Right renal pelvis (tissue), 4 donors: Measurements from ENCODE around the gene TMEM165. TPM values are rescaled to one million over a fixed set of nuclear protein-coding genes. Genes with fewer than 3 reads are reported as not detected.
"Not testable (repeated sequence)": the region's sequence is repeated elsewhere in the genome, so short reads cannot be mapped to it uniquely, and the experiment has no call there.

Source experiments
- DNase-seq, 4 donors: peaks; one replicate each; pipeline ENCODE4 v3.0.0-alpha.2; 2013; ENCODE audit warnings: low read depth in 4 of 4, low spot score in 3 of 4, missing footprints in 1 of 4
- polyA plus RNA-seq, 4 donors: library from polyadenylated mRNA; unstranded; fragments of 120-200 nt; gene quantifications; one replicate each; pipeline ENCODE4 v1.2.1, GENCODE V29; 2013; ENCODE audit not compliant: insufficient read length in 4 of 4

Gene TMEM165, protein sequence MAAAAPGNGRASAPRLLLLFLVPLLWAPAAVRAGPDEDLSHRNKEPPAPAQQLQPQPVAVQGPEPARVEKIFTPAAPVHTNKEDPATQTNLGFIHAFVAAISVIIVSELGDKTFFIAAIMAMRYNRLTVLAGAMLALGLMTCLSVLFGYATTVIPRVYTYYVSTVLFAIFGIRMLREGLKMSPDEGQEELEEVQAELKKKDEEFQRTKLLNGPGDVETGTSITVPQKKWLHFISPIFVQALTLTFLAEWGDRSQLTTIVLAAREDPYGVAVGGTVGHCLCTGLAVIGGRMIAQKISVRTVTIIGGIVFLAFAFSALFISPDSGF
- polyA plus RNA-seq = 10 to 100 TPM; 76.3 to 95.2 (median 88.0) TPM

DNA sequence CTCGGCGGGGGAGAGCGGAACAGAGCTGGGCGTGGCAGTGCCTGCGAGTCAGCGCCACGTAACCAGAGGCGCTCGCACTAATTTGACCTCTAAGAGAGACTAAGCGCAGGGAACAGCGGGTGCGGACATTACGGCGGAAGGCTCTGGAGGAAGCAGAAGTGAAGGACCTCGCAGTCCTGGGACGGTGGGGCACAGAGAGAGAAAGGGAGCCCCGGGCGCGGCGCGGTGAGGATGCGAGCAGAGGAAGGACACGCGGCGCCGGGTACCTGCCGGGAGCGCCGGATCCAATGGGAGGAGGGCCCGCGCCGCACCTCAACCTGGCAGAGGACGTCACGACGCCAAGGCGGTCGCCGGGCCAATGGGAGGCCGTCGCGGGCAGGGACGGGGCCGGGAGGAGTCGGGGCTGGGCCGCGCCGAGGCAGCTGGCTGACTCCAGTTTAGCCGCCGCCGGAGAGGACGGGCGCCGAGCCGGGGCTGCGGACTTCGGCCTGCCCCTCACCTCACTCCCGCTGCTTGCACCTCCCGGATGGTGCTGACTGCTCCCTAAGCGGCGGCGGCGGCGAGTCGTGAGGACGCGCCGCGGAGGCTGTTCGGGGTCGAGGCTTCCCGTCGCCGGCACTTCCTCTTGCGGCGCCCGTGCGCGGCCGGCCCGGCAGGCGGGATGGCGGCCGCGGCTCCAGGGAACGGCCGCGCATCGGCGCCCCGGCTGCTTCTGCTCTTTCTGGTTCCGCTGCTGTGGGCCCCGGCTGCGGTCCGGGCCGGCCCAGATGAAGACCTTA is at the start of gene TMEM165:
TSS of gene TMEM165 (plus strand) at position 429 of the 779 bp plus-strand sequence. CDS start at position 662, 233 bp downstream.
- peak; percentile 73 to 83 (median 73) for DNase-seq

DNA sequence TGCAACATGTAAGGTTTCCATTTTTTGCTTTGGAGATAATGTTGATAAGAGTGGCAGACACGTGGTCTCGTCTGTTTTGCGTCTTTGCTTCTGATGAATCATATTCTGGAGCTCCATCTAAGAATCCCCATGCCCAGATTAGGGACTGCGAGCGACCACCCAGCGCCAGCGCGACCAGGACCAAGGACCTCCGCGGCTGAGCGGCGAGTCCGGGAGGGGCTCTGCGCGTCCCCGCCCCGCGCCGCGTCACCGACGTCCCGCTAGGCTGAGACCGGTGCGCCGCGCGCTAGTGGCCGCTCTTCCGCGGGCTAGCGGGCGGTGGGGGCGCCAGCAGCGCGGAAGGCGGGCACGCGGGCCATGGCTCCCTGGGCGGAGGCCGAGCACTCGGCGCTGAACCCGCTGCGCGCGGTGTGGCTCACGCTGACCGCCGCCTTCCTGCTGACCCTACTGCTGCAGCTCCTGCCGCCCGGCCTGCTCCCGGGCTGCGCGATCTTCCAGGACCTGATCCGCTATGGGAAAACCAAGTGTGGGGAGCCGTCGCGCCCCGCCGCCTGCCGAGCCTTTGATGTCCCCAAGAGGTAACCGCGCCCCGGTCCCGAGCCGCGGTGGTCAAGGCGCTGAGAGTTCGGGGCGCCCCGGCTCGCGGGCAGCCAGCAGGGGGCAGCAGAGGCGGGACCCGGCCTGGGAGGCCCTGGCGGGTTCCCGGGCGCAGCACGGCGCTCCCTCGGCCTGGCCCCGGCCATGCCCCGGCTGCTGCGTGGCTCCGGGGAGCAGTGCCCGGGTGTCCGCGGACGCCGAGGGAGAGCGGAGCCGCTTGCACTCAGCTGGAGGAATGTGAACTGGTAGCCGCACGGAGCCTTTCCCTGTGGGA is 49.5 kb upstream of the TMEM165 start, which contains the start of gene SRD5A3:
TSS of gene SRD5A3 (plus strand) at position 263 of the 871 bp plus-strand sequence. CDS start at position 358, 95 bp downstream.
- peak; percentile 65 to 75 (median 68) for DNase-seq

DNA sequence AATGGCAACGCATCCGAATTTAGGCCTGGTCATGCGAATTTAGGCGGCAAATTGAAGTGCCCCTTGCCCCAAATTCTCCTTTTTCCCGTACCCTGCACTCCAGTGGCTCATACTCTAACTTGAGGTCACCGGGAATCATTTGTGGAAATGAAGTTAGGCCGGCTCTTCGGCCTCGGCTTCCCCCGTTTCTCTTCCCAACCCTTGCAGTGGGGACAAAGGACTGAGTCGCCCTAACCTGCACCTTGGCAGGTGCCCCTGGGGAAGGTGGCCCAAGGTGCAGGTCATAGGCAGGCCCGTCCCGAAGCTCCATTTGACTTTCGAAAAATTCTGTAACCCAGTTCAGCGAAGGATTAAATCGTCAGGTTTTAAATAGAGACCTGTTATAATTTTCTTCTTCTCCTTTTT is 48.9 kb upstream of the TMEM165 start:
- peak in 1 of 4 donors; percentile 29 for DNase-seq

DNA sequence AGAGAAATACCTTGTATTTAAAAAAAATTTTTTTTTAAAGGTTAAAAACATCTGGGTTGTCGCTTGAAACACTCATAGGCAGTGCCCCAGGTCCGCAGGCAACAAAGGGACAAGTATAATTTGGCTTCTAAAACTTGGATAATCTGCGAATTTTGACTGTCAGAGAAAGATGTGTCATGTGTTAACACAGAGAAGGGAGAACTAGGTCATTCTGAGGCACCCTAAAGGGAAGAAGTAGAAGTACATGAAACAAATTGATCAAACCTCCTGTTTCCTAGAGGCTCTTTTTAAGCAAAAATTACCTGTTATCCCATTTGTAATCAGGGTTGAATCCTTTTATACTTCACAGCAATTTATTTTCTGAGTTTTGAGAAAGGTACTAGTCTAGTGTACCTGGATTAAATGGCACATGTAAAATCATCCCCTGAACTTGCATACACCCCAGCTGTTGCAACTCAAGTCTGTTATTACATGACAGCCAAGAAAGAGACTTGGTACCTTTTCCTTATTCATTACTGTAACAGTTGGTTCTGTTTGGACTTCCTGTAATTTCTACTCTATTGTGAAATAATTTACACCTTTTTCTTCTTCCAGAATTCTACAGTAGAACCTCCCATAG is 48.0 kb upstream of the TMEM165 start:
- DNase-seq = no peak

DNA sequence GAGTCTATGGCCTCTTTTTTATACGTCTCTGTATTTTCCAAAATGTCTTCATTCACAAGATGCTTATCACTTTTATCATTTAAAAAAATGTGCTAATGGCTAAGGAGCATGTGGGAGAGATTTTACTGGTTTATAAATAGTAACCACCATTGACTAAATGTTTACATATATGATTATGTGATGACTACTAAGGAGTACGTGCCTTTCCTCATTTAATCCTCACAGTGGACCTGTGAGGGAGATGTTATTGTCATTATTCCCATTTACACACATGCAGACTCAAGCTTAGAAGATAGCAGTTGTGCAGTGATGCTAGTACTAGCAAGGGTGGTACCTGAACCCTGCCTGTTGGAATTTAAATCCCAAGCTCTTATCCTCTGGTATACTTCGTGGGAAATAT is 47.3 kb upstream of the TMEM165 start:
- DNase-seq = no peak

DNA sequence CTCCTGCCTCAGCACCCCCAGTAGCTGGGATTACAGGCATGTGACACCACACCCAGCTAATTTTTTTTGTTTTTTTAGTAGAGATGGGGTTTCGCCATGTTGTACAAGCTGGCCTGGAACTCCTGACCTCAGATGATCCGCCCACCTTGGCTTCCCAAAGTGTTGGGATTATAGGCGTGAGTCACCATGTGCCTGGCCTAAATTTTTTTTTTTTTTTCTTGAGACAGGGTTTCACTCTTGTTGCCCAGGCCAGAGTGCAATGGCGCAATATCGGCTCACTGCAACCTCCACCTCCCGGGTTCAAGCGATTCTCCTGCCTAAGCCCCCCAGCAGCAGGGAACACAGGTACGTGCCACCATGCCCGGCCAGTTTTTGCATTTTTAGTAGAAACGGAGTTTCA is 44.9 kb upstream of the TMEM165 start:
- not testable (repeated sequence) for DNase-seq

DNA sequence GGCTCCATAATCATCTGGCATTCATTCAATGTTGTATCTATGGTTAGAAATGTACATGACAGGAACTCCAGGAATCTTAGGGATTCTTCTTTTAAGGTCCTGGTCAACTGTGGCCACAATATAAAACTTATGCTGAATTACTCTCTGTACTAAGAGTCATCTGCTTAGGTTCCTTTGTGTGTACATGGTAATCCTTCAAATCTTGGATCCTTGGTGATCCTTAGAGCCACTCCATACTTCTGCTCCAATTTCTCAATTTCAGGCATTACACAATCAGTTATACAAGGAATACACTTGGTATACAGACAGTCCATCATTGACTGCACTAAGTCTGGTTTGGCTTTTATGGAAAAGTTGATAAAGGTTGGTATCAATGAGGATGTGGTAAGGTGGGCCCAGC is 43.9 kb upstream of the TMEM165 start:
- DNase-seq = no peak

DNA sequence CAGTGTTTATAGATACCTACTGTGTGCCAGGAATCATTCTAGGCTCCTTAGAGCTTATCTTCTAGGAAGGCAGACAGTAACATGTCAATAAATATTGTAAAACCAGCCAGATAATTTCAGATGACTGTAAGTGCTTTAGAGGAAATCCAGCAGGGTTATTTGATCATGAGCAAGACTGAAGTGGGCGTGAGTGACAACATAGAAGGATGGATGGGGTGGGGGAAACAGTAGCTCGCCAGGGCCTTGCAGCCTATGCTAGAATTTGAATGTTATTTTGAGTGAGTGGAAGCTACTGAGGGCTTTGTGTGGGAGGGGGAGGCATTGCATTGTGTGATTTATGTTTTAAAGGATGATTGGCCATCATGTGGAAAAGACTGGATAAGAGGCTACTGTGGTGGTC is 43.0 kb upstream of the TMEM165 start:
- DNase-seq = no peak

DNA sequence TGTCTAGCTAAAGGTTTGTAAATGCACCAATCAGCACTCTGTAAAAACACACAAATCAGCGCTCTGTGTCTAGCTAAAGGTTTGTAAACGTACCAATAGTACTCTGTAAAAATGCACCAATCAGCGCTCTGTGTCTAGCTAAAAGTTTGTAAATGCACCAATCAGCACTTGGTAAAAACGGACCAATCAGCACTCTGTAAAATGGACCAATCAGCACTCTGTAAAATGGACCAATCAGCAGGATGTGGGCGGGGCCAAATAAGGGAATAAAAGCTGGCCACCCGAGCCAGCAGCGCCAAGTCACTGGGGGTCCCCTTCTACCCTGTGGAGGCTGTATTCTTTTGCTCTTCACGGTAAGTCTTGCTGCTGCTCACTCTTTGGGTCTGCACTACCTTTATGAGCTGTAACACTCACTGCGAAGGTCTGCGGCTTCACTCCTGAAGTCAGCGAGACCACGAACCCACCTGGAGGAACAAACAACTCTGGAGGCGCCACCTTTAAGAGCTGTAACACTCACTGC is 42.5 kb upstream of the TMEM165 start:
- DNase-seq = not testable (repeated sequence)

DNA sequence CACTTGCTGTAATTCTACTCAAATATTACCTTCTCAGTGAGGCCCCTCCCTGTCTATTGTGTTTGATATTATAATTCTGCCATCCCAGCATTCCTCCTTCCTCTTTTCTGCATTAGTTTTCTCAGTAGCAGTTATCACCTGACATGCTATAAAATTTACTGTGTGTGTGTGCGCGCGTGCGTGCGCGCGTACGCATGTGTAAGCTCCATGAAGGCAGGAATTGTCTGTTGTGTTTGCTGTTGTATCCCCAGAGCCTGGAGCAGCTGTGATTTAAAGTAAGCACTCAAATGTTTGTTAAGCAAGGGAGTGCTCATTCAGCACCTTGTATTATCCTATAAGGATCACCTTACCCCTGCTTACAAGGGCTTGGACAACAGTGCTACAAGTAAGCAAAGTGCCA is 41.1 kb upstream of the TMEM165 start:
- no peak for DNase-seq

DNA sequence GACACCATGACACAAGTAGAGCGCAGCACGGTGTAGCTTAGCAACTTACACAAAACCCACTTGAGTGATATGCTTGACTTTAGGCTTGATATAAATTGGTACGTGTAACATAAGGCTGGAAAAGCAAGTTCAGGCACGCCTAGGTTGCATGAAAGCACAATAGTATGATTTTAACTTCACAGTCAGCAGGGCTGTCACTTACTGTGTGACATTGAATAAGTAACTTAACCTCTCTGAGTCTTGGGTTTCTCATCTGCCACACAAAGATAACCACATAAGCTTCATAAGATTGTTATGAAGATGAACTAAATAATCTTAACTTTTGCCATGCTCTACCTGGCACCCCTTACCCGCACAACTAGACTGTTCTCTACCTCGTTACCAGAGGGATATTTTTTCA is 40.2 kb upstream of the TMEM165 start:
- DNase-seq = no peak

DNA sequence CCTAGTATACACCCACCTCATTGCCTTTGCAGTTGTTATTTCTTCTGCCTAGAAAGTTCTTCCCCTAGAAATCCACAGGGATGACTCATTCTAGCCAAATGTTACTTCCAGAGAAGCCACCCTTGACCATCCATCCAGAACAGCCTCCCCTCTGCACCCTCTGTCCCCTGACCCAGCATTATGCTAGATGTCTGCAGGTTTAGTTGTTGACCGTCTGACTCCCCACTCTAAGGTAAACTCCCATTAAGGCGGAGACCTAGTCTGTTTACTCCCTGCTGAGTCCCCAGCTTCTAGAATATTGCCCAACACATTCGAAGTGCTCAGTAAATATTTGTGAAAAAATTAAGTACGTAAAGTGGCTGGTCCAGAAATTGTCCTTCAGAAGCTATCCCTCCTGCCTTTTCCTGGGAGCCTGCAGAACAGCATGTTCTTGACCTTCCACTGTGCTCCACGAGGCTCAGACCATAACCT is 38.7 kb upstream of the TMEM165 start:
- no peak for DNase-seq

DNA sequence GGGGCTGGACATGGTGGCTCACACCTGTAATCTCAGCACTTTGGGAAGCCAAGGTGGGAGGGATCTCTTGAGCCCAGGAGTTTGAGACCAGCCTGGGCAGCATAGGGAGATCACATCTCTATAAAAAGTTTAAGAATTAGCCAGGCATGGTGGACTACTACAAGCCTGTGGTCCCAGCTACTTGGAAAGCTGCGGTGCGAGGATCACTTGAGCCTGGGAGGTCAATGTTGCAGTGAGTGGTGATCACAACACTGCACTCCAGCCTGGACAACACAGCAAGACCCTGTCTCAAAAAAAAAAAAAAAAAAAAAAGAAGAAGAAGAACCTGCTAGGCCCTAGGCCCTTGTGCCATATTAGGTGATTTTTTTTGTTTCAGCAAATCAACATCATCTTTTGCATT is 37.5 kb upstream of the TMEM165 start:
- no peak for DNase-seq

DNA sequence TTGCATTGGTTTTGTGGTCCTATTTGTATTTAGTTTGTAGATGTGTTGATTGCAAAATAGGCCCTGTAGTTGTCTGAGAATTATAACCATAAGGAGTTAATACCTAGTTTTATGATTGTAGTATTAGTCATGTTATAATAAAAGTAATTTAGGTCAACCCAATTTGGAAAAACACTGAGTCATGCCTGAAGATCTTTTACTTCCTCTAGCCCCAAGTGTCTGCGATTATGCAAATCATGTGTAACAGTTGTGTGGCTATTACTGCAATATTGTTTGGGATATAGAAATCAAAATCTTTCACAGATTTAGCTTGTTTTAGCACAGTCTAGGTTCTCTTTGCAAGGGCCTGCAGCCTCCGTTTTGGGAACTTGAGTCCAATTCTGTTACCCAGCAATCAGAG is 37.1 kb upstream of the TMEM165 start:
- no peak for DNase-seq

DNA sequence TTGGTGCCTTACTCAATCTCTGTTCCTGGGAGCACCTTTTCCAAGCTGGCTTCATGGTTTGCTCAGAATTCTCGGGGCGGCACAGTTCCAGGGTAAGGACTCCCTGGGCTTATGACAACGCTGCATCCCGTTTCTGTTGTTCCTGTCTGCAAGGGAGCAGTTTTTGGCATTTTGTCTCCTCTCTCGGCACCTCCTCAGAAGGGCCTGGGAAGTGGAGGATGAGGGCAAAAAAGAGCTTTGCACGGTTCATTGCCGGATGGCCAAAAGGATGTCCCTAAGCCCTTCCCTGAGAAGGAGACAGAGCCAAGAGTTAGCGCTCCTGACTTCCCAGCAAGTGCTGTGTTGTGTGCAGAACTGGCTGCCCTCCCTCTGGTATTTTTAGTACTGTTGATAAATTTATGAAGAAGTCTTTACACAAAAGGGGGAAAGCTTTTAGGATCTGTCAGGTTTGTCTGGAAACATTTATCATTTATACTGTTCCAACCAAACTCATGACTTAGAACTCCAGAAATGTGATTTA is 36.3 kb upstream of the TMEM165 start:
- no peak for DNase-seq

DNA sequence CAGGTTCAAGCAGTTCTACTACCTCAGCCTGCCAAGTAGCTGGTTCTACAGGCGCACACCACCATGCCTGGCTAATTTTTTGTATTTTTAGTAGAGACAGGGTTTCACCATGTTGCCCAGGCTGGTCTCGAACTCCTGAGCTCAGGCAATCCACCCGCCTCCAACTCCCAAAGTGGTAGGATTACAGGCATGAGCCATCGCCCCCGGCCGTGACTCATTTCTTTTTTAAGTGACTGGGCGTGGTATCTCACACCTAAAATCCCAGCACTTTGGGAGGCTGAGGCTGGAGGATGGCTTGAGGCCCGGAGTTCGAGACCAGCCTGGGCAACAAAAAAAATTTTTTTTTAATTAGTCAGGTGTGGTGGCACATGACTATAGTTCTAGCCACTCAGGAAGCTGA is 32.8 kb upstream of the TMEM165 start:
- DNase-seq = not testable (repeated sequence)

DNA sequence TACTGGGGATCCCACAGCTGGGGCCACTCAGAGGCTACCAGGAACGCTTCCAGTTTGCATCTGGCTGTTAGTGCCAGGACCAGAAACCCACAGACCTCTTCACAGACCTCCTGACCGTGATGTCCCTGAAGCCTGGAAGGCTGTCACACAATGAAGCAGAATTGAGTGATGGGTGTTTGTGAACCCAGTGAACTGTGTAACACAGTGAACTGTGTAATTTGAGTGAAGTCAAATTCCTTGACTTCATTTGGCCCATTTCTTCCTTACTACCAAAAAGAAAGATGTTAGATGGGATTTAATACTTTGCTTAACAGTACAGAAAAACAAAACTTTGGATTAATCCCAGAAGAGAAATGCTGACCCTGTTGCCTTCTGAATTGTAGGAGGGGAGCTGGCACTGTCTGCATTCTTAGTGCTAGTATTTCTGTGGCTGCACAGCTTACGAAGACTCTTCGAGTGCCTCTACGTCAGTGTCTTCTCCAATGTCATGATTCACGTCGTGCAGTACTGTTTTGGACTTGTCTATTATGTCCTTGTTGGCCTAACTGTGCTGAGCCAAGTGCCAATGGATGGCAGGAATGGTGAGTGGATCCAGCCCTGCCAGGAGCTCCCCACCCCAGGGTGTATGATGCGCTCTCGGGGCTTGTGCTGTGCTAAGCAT is 31.9 kb upstream of the TMEM165 start:
- no peak for DNase-seq

DNA sequence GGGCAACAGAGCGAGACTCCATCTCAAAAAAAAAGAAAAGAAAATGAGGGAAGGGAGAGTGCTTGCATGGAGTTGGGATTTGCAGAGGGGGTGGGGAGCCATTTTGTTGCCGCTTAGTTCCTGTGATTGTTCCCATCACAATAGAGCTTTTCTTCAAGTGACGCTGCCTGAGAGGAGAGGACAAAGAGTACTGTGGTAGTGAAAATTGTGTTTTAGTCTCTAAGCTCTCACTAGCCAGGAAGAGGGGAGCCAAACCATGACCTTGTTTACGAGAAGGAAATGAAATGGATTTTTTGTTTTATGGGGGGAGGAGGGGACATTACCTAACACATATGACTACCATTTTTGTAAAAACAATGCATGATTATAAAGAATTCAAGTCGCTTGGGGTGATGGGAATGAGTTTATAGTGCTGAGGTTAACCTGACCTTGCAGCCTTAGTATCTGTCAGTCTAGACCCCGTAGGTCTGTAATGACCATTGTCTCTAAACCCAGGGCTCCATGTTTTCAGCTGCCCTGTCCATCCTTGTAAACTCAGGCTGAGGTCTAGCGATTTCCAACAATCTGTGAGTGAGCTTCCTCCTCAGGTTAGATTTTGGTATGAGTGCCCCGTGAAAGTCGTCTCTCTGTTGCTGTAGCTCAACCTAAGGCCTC is 30.9 kb upstream of the TMEM165 start:
- DNase-seq = no peak

DNA sequence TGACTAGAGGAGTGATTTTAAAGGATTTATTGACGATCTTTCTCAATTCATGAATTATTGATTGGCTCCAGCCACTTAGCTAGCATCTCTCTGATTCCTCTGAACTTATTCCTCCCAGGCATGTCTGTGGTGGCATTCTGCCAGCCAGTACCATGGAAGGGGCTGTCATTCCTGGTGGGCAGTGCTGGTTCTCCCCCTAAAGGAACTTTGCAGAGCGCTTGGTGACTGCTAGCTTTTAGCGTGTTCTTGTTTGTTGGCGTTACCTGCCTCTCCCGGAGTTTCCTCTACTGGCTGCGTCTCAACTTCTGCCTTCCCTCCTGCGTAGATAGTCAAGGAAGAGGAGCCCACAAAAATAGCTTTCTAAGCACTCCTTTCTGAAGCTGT is 30.4 kb upstream of the TMEM165 start:
- no peak for DNase-seq
